Upper lobe of left lung (tissue), 6 donors: ENCODE measurements around the gene GUK1. TPM values are rescaled to one million over a fixed set of nuclear protein-coding genes. Genes with fewer than 3 reads are reported as not detected.

Source experiments
- ATAC-seq, 2 donors: fragments of 200-7000 bp; cut with Tn5 transposase; one replicate each; pipeline ENCODE4 v1.9.1; 2022; ENCODE audit warnings: mild to moderate bottlenecking in 2 of 2, moderate library complexity in 2 of 2; ENCODE audit not compliant: low FRiP score in 2 of 2
- DNase-seq, 2 donors: peaks; one replicate each; pipeline ENCODE4 v3.0.0-alpha.2; 2019 to 2020
- H3K27ac ChIP-seq, 4 donors: fragments of 200-600 bp; sonication (generic); one replicate each; pipeline ENCODE4 v1.5.1; 2016 to 2019
- H3K27me3 ChIP-seq, 4 donors: fragments of 200-600 bp; sonication (generic); one replicate each; pipeline ENCODE4 v1.5.1; 2017 to 2019
- H3K36me3 ChIP-seq, 4 donors: fragments of 200-600 bp; sonication (generic); one replicate each; pipeline ENCODE4 v1.5.1; 2016 to 2019
- H3K4me1 ChIP-seq, 4 donors: fragments of 200-600 bp; sonication (generic); one replicate each; pipeline ENCODE4 v1.5.1; 2018 to 2019
- H3K4me3 ChIP-seq, 4 donors: fragments of 200-600 bp; sonication (generic); one replicate each; pipeline ENCODE4 v1.5.1; 2017 to 2019; ENCODE audit warnings: mild to moderate bottlenecking in 2 of 4, moderate library complexity in 1 of 4
- H3K9me3 ChIP-seq, 4 donors: fragments of 200-600 bp; sonication (generic); one replicate each; pipeline ENCODE4 v1.5.1; 2018 to 2019
- EP300 ChIP-seq, 4 donors: sonication (generic); formaldehyde crosslinking; IDR thresholded peaks; one replicate each; pipeline ENCODE4 v1.5.1; 2017; ENCODE audit warnings: antibody characterized with exemption in 4 of 4, control low read depth in 2 of 4
- POLR2A ChIP-seq, 4 donors: fragments of 450-650 bp; IDR thresholded peaks; one replicate each; pipeline ENCODE4 v1.5.1; 2016 to 2017; ENCODE audit warnings: antibody characterized with exemption in 4 of 4, mild to moderate bottlenecking in 2 of 4
- POLR2AphosphoS5 ChIP-seq, 2 donors: sonication (generic); formaldehyde crosslinking; IDR thresholded peaks; one replicate each; pipeline ENCODE4 v1.5.1; 2017; ENCODE audit warnings: antibody characterized with exemption in 2 of 2
- WGBS, 2 donors: methylation state at CpG; one replicate each; pipeline ENCODE4 v1.1.5; 2017 to 2018; 5-methylcytosine and 5-hydroxymethylcytosine counted together
- total RNA-seq, 6 donors: library from RNA; depleted of rRNA in 4 of 6; stranded (reverse); fragments of >200 nt in 4 of 6; gene quantifications; one replicate each; pipeline versions ENCODE4 v1.1.0 to v1.2.1, GENCODE V29; 2016 to 2021
- TF ChIP-seq, protein P1 (sequence below), 6 experiments: fragments of 450-650 bp in 4 of 6; fragments of 200-600 bp in 2 of 6; sonication (generic) in 2 of 6; IDR thresholded peaks; one replicate each; pipeline ENCODE4 v1.5.1; 2016 to 2019; ENCODE audit warnings: antibody characterized with exemption in 6 of 6
- donor health status: DM: no; HTN: no; CAD: no; lungs with moderate emphysema.
- donor health status: DM: no; HTN: yes; CAD: no; lungs with severe emphysema.

GUK1 gene
- total RNA-seq, 6 donors from 2014 or later = 198 to 385 (median 269) TPM

DNA sequence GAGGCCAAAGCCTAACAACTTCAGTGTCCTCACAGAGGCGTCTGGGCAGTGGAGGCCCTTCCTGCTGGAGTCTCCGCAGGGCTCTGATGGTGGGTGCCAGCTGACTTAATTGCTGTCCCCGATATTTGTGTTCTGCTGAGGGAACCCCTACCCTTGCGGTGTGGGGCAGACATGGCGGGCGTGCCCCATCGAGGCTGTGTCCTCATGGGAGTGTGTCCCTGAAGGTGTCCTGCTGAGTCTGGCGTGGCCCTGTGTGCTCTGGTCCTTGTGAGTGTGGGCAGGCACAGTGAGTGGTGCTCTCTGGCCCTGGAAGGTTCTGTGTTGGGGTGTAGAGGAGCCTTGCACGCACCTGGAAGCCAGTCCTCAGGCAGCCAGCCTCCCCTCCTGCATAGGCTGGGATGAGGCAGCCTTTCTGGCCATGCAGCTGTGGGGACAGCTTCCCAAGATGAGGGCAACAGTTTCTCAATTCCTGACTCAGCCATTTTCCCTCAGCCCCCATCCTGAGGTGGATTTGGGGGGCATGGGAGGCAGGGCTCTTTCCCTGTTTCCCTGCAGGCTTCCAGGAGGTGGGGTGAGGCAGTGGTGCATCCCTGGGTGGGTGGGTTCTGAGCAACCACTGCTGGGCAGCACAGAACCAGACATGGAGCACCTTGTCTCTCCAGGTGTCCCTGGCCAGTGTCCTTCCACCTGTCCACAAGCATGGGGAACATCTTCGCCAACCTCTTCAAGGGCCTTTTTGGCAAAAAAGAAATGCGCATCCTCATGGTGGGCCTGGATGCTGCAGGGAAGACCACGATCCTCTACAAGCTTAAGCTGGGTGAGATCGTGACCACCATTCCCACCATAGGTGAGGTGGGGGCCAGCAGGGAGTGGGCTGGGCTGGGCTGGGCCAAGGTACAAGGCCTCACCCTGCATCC, 43.4 kb upstream of the GUK1 start:
- Histone ChIP-seq H3K9me3 (peaks cover 0 to 9% (median 5%) of the 10 kb centered on the region in 4 donors), H3K27me3 (no peaks in the 10 kb centered on the region), H3K4me1 (peaks cover 31 to 55% (median 34%) of the 10 kb centered on the region in 4 donors), H3K4me3 (no peak overlapping the region), H3K36me3 (peaks cover 22 to 61% (median 49%) of the 10 kb centered on the region in 4 donors), H3K27ac (no peak overlapping the region)
- 92 to 94% methylated on average over 8 to 9 of the region's 13 CpGs for WGBS, 2 donors
- ATAC-seq = no peak
- TF ChIP-seq POLR2A (IDR thresholded peaks at IDR 0.05) (no peak), POLR2AphosphoS5 (IDR thresholded peaks at IDR 0.05) (no peak), EP300 (IDR thresholded peaks at IDR 0.05) (no peak)
- TF ChIP-seq, protein P1, sequence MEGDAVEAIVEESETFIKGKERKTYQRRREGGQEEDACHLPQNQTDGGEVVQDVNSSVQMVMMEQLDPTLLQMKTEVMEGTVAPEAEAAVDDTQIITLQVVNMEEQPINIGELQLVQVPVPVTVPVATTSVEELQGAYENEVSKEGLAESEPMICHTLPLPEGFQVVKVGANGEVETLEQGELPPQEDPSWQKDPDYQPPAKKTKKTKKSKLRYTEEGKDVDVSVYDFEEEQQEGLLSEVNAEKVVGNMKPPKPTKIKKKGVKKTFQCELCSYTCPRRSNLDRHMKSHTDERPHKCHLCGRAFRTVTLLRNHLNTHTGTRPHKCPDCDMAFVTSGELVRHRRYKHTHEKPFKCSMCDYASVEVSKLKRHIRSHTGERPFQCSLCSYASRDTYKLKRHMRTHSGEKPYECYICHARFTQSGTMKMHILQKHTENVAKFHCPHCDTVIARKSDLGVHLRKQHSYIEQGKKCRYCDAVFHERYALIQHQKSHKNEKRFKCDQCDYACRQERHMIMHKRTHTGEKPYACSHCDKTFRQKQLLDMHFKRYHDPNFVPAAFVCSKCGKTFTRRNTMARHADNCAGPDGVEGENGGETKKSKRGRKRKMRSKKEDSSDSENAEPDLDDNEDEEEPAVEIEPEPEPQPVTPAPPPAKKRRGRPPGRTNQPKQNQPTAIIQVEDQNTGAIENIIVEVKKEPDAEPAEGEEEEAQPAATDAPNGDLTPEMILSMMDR (IDR thresholded peaks at IDR 0.05) = no peak
- DNase-seq = peak in 1 of 2 donors; percentile 16

DNA sequence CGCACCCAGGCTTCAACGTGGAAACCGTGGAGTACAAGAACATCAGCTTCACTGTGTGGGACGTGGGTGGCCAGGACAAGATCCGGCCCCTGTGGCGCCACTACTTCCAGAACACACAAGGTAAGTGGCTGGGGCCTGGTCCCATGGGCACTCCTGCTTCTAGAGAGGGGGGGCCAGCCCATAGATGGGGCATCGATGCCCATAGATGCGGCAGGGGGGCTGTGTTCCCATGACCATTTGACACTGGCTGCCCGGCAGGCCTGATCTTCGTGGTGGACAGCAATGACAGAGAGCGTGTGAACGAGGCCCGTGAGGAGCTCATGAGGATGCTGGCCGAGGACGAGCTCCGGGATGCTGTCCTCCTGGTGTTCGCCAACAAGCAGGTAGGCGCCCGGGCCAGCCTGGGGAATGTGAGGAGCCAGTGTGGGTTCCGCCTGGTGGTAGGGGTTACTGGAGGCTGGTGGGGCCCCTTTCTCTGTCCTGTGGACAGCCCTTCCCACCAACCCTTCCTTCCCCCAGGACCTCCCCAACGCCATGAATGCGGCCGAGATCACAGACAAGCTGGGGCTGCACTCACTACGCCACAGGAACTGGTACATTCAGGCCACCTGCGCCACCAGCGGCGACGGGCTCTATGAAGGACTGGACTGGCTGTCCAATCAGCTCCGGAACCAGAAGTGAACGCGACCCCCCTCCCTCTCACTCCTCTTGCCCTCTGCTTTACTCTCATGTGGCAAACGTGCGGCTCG, 42.6 kb upstream of the GUK1 start:
- Histone ChIP-seq H3K4me1 (peaks cover 31 to 55% (median 34%) of the 10 kb centered on the region in 4 donors), H3K27me3 (no peaks in the 10 kb centered on the region), H3K27ac (no peak overlapping the region), H3K9me3 (peaks cover 0 to 9% (median 5%) of the 10 kb centered on the region in 4 donors), H3K4me3 (no peak overlapping the region), H3K36me3 (peaks cover 22 to 61% (median 49%) of the 10 kb centered on the region in 4 donors)
- WGBS, 2 donors = 88 to 89% methylated on average over 11 to 31 of the region's 34 CpGs
- no peak for ATAC-seq
- TF ChIP-seq EP300 (IDR thresholded peaks at IDR 0.05) (no peak), POLR2A (IDR thresholded peaks at IDR 0.05) (no peak), POLR2AphosphoS5 (IDR thresholded peaks at IDR 0.05) (no peak)
- TF ChIP-seq, protein P1 (IDR thresholded peaks at IDR 0.05) = no peak
- DNase-seq = peak in 1 of 2 donors; percentile 19

DNA sequence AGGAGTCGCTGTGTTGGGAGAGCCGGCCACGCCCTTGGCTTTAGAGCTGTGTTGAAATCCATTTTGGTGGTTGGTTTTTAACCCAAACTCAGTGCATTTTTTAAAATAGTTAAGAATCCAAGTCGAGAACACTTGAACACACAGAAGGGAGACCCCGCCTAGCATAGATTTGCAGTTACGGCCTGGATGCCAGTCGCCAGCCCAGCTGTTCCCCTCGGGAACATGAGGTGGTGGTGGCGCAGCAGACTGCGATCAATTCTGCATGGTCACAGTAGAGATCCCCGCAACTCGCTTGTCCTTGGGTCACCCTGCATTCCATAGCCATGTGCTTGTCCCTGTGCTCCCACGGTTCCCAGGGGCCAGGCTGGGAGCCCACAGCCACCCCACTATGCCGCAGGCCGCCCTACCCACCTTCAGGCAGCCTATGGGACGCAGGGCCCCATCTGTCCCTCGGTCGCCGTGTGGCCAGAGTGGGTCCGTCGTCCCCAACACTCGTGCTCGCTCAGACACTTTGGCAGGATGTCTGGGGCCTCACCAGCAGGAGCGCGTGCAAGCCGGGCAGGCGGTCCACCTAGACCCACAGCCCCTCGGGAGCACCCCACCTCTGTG, 41.7 kb upstream of the GUK1 start:
- peaks cover 24 to 49% (median 26%) of the 10 kb centered on the region in 4 donors for H3K4me1 ChIP-seq
- ATAC-seq = no peak
- WGBS, 2 donors = 90% methylated on average over 21 to 28 of the region's 28 CpGs
- peaks cover 0 to 9% (median 5%) of the 10 kb centered on the region in 4 donors for H3K9me3 ChIP-seq
- H3K36me3 ChIP-seq = peaks cover 22 to 57% (median 47%) of the 10 kb centered on the region in 4 donors
- DNase-seq = no peak
- no peak overlapping the region for H3K4me3 ChIP-seq
- TF ChIP-seq POLR2AphosphoS5 (IDR thresholded peaks at IDR 0.05) (no peak), POLR2A (IDR thresholded peaks at IDR 0.05) (no peak), EP300 (IDR thresholded peaks at IDR 0.05) (no peak)
- TF ChIP-seq, protein P1 (IDR thresholded peaks at IDR 0.05) = no peak
- no peak overlapping the region for H3K27ac ChIP-seq
- H3K27me3 ChIP-seq = no peaks in the 10 kb centered on the region

DNA sequence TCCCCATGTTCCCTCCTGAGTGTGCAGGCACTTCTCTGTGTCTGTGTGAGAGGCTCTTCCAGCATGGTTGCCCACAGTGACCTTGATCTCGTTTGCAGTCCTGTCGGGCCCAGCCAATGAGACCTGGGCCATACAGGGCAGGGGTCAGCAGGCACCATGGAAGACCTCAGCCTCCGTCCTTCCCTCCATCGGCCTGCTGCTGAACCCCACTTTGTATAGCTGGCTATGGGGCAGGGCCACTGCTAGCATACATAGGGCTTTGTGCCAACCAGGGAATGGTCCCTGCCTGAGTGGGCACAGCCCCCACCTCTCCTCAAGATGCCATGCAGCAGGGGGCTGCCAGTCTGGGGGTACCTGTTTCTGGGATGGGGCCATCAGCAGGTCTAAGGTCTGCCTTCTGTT, 40.7 kb upstream of the GUK1 start:
- no peak overlapping the region for H3K4me3 ChIP-seq
- peak in 1 of 2 donors; percentile 7 for TF ChIP-seq POLR2AphosphoS5 (IDR thresholded peaks at IDR 0.05)
- TF ChIP-seq, protein P1 (IDR thresholded peaks at IDR 0.05) = no peak
- H3K4me1 ChIP-seq = peaks cover 30 to 50% (median 35%) of the 10 kb centered on the region in 4 donors
- no peaks in the 10 kb centered on the region for H3K27me3 ChIP-seq
- no peak overlapping the region for H3K27ac ChIP-seq
- 60 to 84% methylated on average over 4 of the region's 4 CpGs for WGBS, 2 donors
- peaks cover 0 to 7% (median 5%) of the 10 kb centered on the region in 4 donors for H3K9me3 ChIP-seq
- ATAC-seq = no peak
- peaks cover 22 to 57% (median 47%) of the 10 kb centered on the region in 4 donors for H3K36me3 ChIP-seq
- DNase-seq = peak in 1 of 2 donors; percentile 16
